Endodermal cell (in vitro differentiated cells): ENCODE results near the gene TRPV2. TPM values are rescaled to one million over a fixed set of nuclear protein-coding genes. Genes with fewer than 3 reads are reported as not detected.

Experiments used
- DNase-seq: peaks from one replicate; pipeline ENCODE4 v3.0.0-alpha.2; 2017
- H3K27ac ChIP-seq: 2 replicates; pipeline ENCODE4 v1.5.1; 2013; ENCODE audit warnings: mild to moderate bottlenecking, low read depth, low read length, moderate library complexity
- H3K27me3 ChIP-seq: 2 replicates; pipeline ENCODE4 v1.6.1; 2013; ENCODE audit warnings: mild to moderate bottlenecking, low read length, moderate library complexity; ENCODE audit not compliant: insufficient read depth, control insufficient read depth, poor library complexity, severe bottlenecking
- H3K36me3 ChIP-seq: 2 replicates; pipeline ENCODE4 v1.7.0; 2013; ENCODE audit warnings: mild to moderate bottlenecking, low read length, moderate library complexity; ENCODE audit not compliant: control insufficient read depth, insufficient read depth
- H3K4me1 ChIP-seq: one replicate; pipeline ENCODE4 v1.7.0; 2013; ENCODE audit warnings: low read length; ENCODE audit not compliant: control insufficient read depth, insufficient read depth
- H3K4me3 ChIP-seq: 2 replicates; pipeline ENCODE4 v1.5.1; 2013; ENCODE audit warnings: mild to moderate bottlenecking, low read length, moderate library complexity
- H3K9ac ChIP-seq: 2 replicates; pipeline ENCODE4 v1.6.1; 2013; ENCODE audit warnings: mild to moderate bottlenecking, low read length, moderate library complexity; ENCODE audit not compliant: poor library complexity, severe bottlenecking; ENCODE audit errors: extremely low read depth
- H3K9me3 ChIP-seq: 2 replicates; pipeline ENCODE4 v1.6.1; 2013; ENCODE audit warnings: mild to moderate bottlenecking, low read length, moderate library complexity; ENCODE audit not compliant: control insufficient read depth
- H3K27ac Mint-ChIP-seq: 2 replicates; pipeline ENCODE4 v1.8.0; 2020; ENCODE audit warnings: mixed read lengths
- H3K27me3 Mint-ChIP-seq: 2 replicates; pipeline ENCODE4 v1.8.0; 2021; ENCODE audit warnings: mild to moderate bottlenecking, mixed read lengths; ENCODE audit not compliant: insufficient read depth
- H3K36me3 Mint-ChIP-seq: 2 replicates; pipeline ENCODE4 v1.8.0; 2020; ENCODE audit warnings: low read depth, mixed read lengths
- H3K4me1 Mint-ChIP-seq: 2 replicates; pipeline ENCODE4 v1.8.0; 2020; ENCODE audit warnings: mixed read lengths
- H3K4me3 Mint-ChIP-seq: 2 replicates; pipeline ENCODE4 v1.8.0; 2020; ENCODE audit warnings: mild to moderate bottlenecking, moderate library complexity, mixed read lengths
- H3K9me3 Mint-ChIP-seq: 2 replicates; pipeline ENCODE4 v1.8.0; 2020; ENCODE audit warnings: mild to moderate bottlenecking, mixed read lengths
- WGBS, 2 experiments: methylation state at CpG; one replicate each; pipeline versions ENCODE4 v1.1.5 to v1.1.7; 2013; ENCODE audit warnings: missing lambda C conversion rate in 2 of 2, mixed read lengths in 1 of 2; ENCODE audit not compliant: insufficient coverage in 1 of 2, insufficient read length in 1 of 2; 5-methylcytosine and 5-hydroxymethylcytosine counted together
- total RNA-seq, 2 donors: library from RNA; stranded (reverse); fragmentation: NEBNext Ultra II Directional in 1 of 2; extraction: Animal tissue kit (Norgen Biotek cat#: 25700) in 1 of 2; gene quantifications; 2 replicates in 1 of 2; 3 replicates in 1 of 2; pipeline ENCODE4 v1.2.1, GENCODE V29; 2021
- TF ChIP-seq, protein P1 (sequence below): fragments of 200-600 bp; sonication (generic); conservative IDR thresholded peaks from 2 replicates; pipeline ENCODE4 v1.5.0; 2021; ENCODE audit warnings: antibody characterized with exemption, mild to moderate bottlenecking

TRPV2 gene
- total RNA-seq, 2 donors from 2014 or later, result 0.51 to 1.1 TPM

GRCh38 chr17:16467044-16467443 is 51.7 kb downstream of the TRPV2 start:
- Histone ChIP-seq H3K27me3 (peaks cover 8% of the 10 kb centered on the region), H3K36me3 (no peaks in the 10 kb centered on the region), H3K9ac (no peak overlapping the region), H3K4me3 (no peak overlapping the region), H3K27ac (no peak overlapping the region), H3K9me3 (no peaks in the 10 kb centered on the region), H3K4me1 (no peaks in the 10 kb centered on the region)
- Mint-ChIP-seq H3K36me3 (peaks cover 1% of the 10 kb centered on the region), H3K27ac (no peak overlapping the region), H3K27me3 (peaks cover 32% of the 10 kb centered on the region), H3K4me3 (no peak overlapping the region), H3K9me3 (no peaks in the 10 kb centered on the region), H3K4me1 (no peaks in the 10 kb centered on the region)
- 90 to 93% methylated on average over 5 to 6 of the region's 6 CpGs for WGBS, 2 experiments
- no peak for DNase-seq
- TF ChIP-seq, protein P1, sequence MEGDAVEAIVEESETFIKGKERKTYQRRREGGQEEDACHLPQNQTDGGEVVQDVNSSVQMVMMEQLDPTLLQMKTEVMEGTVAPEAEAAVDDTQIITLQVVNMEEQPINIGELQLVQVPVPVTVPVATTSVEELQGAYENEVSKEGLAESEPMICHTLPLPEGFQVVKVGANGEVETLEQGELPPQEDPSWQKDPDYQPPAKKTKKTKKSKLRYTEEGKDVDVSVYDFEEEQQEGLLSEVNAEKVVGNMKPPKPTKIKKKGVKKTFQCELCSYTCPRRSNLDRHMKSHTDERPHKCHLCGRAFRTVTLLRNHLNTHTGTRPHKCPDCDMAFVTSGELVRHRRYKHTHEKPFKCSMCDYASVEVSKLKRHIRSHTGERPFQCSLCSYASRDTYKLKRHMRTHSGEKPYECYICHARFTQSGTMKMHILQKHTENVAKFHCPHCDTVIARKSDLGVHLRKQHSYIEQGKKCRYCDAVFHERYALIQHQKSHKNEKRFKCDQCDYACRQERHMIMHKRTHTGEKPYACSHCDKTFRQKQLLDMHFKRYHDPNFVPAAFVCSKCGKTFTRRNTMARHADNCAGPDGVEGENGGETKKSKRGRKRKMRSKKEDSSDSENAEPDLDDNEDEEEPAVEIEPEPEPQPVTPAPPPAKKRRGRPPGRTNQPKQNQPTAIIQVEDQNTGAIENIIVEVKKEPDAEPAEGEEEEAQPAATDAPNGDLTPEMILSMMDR, result no peak

- no peak for DNase-seq
- no peaks in the 10 kb centered on the region for H3K36me3 Mint-ChIP-seq
- Histone ChIP-seq H3K27ac (no peak overlapping the region), H3K4me3 (no peak overlapping the region), H3K36me3 (no peaks in the 10 kb centered on the region), H3K4me1 (no peaks in the 10 kb centered on the region), H3K9ac (no peak overlapping the region), H3K27me3 (peaks cover 8% of the 10 kb centered on the region), H3K9me3 (no peaks in the 10 kb centered on the region)
- 99 to 100% methylated on average over 3 of the region's 3 CpGs for WGBS, 2 experiments
- TF ChIP-seq, protein P1, result no peak
- H3K27me3 Mint-ChIP-seq, result peaks cover 37% of the 10 kb centered on the region
- H3K9me3 Mint-ChIP-seq, result no peaks in the 10 kb centered on the region
- no peak overlapping the region for H3K4me3 Mint-ChIP-seq
- H3K4me1 Mint-ChIP-seq, result peaks cover 3% of the 10 kb centered on the region
- H3K27ac Mint-ChIP-seq, result no peak overlapping the region
Observed at GRCh38 chr17:16467886-16468285, 52.5 kb downstream of the TRPV2 start.

DNA sequence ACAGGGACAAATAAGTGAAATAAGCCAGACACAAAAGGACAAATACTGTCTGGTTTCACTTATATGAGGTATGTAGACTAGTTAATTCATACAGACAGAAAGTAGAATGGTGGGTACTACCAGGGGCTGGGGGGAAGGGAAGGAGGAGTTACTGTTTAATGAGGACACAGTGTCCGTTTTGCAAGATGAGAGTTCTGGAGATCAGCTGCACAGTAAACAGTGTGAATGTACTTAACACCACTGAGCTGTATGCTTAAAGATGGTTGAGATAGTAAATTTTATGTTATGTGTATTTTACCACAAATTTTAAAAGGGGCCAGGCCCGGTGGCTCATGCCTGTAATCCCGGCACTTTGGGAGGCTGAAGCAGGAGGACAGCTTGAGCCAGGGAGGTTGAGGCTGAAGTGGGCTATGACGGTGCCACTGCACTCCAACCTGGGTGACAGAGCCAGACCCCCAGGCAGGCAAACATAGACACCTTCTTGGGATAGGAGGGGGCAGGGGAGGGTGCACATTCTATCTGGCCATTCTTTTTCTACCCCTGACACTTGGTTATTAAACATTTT is 53.1 kb downstream of the TRPV2 start:
- WGBS, 2 experiments, result 89 to 91% methylated on average over 3 to 4 of the region's 4 CpGs
- H3K4me3 Mint-ChIP-seq, result no peak overlapping the region
- no peak overlapping the region for H3K27ac Mint-ChIP-seq
- Histone ChIP-seq H3K27ac (no peak overlapping the region), H3K9me3 (no peaks in the 10 kb centered on the region), H3K36me3 (no peaks in the 10 kb centered on the region), H3K4me3 (no peak overlapping the region), H3K9ac (no peak overlapping the region), H3K4me1 (no peaks in the 10 kb centered on the region), H3K27me3 (peaks cover 8% of the 10 kb centered on the region)
- peaks cover 5% of the 10 kb centered on the region for H3K4me1 Mint-ChIP-seq
- H3K36me3 Mint-ChIP-seq, result no peaks in the 10 kb centered on the region
- no peak for DNase-seq
- no peaks in the 10 kb centered on the region for H3K9me3 Mint-ChIP-seq
- peaks cover 39% of the 10 kb centered on the region for H3K27me3 Mint-ChIP-seq
- TF ChIP-seq, protein P1, result no peak
